Measurements from ENCODE around the gene LMAN2.

DNA sequence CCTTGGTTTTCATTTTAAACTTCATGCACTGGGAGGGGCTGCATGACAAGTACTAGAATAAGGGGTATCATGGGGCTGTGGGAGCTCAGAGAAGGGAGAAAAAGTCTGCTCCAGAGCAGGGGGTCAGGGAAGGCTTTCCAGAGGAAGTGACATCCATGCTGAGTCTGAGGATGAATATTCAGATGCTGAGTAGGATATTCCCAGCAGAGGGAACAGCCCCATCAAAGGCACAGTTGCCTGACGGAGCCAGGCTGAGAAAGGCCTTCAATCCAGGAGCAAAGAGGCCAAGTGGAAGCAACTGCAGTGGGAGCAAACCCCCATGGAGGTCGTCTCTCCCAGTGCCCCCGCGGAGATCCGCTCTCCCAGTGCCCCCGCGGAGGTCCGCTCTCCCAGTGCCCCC is 44.6 kb upstream of the LMAN2 start:
- TF ChIP-seq, protein P1, sequence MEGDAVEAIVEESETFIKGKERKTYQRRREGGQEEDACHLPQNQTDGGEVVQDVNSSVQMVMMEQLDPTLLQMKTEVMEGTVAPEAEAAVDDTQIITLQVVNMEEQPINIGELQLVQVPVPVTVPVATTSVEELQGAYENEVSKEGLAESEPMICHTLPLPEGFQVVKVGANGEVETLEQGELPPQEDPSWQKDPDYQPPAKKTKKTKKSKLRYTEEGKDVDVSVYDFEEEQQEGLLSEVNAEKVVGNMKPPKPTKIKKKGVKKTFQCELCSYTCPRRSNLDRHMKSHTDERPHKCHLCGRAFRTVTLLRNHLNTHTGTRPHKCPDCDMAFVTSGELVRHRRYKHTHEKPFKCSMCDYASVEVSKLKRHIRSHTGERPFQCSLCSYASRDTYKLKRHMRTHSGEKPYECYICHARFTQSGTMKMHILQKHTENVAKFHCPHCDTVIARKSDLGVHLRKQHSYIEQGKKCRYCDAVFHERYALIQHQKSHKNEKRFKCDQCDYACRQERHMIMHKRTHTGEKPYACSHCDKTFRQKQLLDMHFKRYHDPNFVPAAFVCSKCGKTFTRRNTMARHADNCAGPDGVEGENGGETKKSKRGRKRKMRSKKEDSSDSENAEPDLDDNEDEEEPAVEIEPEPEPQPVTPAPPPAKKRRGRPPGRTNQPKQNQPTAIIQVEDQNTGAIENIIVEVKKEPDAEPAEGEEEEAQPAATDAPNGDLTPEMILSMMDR (conservative IDR thresholded peaks at IDR 0.05; ENCODE audit: low read length), result no peak
- TF ChIP-seq EZH2phosphoT487 (IDR thresholded peaks at IDR 0.05; ENCODE audit: borderline replicate concordance), result no peak
